ENCODE data around the gene CDC73. TPM values are rescaled to one million over a fixed set of nuclear protein-coding genes. Genes with fewer than 3 reads are reported as not detected.
"Not testable (repeated sequence)": the region's sequence is repeated elsewhere in the genome, so short reads cannot be mapped to it uniquely, and the experiment has no call there.

Gene CDC73
- total and polyA plus RNA-seq, 2 donors (not counting 3 experiments of a cell fraction or from before 2014, with no cell fraction given): 9.9 to 55.8 TPM

DNA sequence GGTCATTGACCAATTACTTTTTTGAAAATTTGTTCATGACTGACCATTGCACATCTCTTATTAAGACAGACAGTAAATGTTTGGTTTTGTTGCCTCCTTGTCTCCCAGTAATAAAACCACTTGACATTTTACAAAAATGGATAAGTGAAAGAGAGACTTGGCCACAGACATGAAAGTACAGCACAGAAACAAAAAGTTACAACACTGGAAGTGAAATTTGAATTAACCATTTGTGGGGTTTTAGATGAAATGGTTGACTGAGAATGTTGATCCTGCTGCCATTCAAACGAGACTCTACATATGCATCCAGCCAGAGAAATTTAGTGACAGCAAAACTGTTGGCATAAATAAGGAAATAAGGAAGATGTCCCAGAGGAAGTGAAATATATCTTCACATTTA lies 143.9 kb downstream of the CDC73 start:
- Histone ChIP-seq H3K79me2 (ENCODE audit: control insufficient read depth, insufficient read depth, low read length) (no peaks in the 10 kb centered on the region), H3K9me3 (replicated peaks; ENCODE audit: control insufficient read depth, insufficient read depth, low read length) (no peaks in the 10 kb centered on the region), H3K4me2 (ENCODE audit: insufficient read depth, low read length) (no peak overlapping the region), H4K20me1 (replicated peaks; ENCODE audit: control insufficient read depth, extremely low read depth, insufficient read depth, low read length) (no peaks in the 10 kb centered on the region), H2AFZ (ENCODE audit: low read depth, low read length) (no peak overlapping the region), H3K9me1 (replicated peaks; ENCODE audit: control insufficient read depth, extremely low read depth, insufficient read depth, low read length) (no peaks in the 10 kb centered on the region), H3K9ac (replicated peaks; ENCODE audit: extremely low read depth, insufficient read depth, low read length) (no peak overlapping the region), H3K4me3 (replicated peaks in 1 of 3; ENCODE audit: insufficient read depth in 1 of 3, low read depth in 1 of 3, low read length in 3 of 3) (no peak overlapping the region), H3K36me3 (ENCODE audit: control insufficient read depth in 2 of 2, extremely low read depth in 1 of 2, insufficient read depth in 2 of 2, low read length in 2 of 2) (peaks cover 0 to 2% of the 10 kb centered on the region in 2 experiments), H3K4me1 (ENCODE audit: control insufficient read depth, extremely low read depth, insufficient read depth, low read length) (no peaks in the 10 kb centered on the region), H3K27ac (ENCODE audit: insufficient read depth, low read depth, low read length) (no peak overlapping the region), H3K27me3 (ENCODE audit: control insufficient read depth in 2 of 2, insufficient read depth in 2 of 2, low read length in 2 of 2) (no peaks in the 10 kb centered on the region)
- intact Hi-C loops (cut with micrococcal nuclease): no loop called here
- CTCF ChIA-PET: no interaction called here
- FAIRE-seq: no peak
- no TSS peak for BruUV-seq (replicated peaks)
- TF ChIP-seq FOS (IDR thresholded peaks at IDR 0.05; ENCODE audit: borderline replicate concordance, insufficient read depth, low read length): no peak
- no peak for TF ChIP-seq JUN (IDR thresholded peaks at IDR 0.05; ENCODE audit: borderline replicate concordance, insufficient read depth, insufficient read length, low read depth)
- TF ChIP-seq, protein P1, sequence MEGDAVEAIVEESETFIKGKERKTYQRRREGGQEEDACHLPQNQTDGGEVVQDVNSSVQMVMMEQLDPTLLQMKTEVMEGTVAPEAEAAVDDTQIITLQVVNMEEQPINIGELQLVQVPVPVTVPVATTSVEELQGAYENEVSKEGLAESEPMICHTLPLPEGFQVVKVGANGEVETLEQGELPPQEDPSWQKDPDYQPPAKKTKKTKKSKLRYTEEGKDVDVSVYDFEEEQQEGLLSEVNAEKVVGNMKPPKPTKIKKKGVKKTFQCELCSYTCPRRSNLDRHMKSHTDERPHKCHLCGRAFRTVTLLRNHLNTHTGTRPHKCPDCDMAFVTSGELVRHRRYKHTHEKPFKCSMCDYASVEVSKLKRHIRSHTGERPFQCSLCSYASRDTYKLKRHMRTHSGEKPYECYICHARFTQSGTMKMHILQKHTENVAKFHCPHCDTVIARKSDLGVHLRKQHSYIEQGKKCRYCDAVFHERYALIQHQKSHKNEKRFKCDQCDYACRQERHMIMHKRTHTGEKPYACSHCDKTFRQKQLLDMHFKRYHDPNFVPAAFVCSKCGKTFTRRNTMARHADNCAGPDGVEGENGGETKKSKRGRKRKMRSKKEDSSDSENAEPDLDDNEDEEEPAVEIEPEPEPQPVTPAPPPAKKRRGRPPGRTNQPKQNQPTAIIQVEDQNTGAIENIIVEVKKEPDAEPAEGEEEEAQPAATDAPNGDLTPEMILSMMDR (IDR thresholded peaks at IDR 0.05; ENCODE audit: extremely low read depth in 1 of 2, insufficient read depth in 1 of 2, low read depth in 1 of 2, low read length in 2 of 2): no peak
- TF ChIP-seq GATA2 (IDR thresholded peaks at IDR 0.05; ENCODE audit: insufficient read depth, insufficient read length, low read depth, low read length): no peak
- no peak for TF ChIP-seq MYC (IDR thresholded peaks at IDR 0.05; ENCODE audit: low read depth, low read length)
- TF ChIP-seq POLR2AphosphoS5 (IDR thresholded peaks at IDR 0.05; ENCODE audit: insufficient read depth, low read depth, low read length): no peak
- no peak for TF ChIP-seq POLR2A (IDR thresholded peaks at IDR 0.05; ENCODE audit: low read depth, low read length)
- TF ChIP-seq EZH2 (IDR thresholded peaks at IDR 0.05; ENCODE audit: borderline replicate concordance, low read depth, low read length, severe bottlenecking): no peak
- TF ChIP-seq, protein P2, sequence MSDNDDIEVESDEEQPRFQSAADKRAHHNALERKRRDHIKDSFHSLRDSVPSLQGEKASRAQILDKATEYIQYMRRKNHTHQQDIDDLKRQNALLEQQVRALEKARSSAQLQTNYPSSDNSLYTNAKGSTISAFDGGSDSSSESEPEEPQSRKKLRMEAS (IDR thresholded peaks at IDR 0.05; ENCODE audit: insufficient read depth, insufficient read length): no peak
- DNase-seq (ENCODE audit: low read depth, low spot score): no peak
- dilution Hi-C loops (cut with MboI; ENCODE audit: extremely low pct_ligation_motif_present, low sequenced_read_pairs): no loop called here
- POLR2A ChIA-PET: no interaction called here

DNA sequence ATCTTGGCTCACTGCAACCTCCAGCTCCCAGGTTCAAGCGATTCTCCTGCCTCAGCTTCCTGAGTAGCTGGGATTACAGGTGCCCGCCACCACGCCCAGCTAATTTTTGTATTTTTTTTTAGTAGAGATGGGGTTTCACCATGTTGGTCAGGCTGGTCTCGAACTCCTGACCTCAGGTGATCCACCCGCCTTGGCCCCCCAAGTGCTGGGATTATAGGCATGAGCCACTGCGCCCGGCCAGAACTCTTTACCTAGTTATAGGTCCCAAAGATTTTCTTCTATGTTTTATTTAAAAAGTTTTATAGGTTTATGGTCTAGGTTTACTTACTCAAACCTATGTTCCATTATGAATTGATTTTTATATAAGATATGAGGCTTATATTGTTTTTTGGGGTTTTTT lies 145.0 kb downstream of the CDC73 start:
- H3K36me3 ChIP-seq (ENCODE audit: control insufficient read depth in 2 of 2, extremely low read depth in 1 of 2, insufficient read depth in 2 of 2, low read length in 2 of 2); BruUV-seq (replicated peaks); H3K4me1 ChIP-seq (ENCODE audit: control insufficient read depth, extremely low read depth, insufficient read depth, low read length); H3K9me3 ChIP-seq (replicated peaks; ENCODE audit: control insufficient read depth, insufficient read depth, low read length); FAIRE-seq; CTCF ChIA-PET; H3K9me1 ChIP-seq (replicated peaks; ENCODE audit: control insufficient read depth, extremely low read depth, insufficient read depth, low read length); H4K20me1 ChIP-seq (replicated peaks; ENCODE audit: control insufficient read depth, extremely low read depth, insufficient read depth, low read length); DNase-seq (ENCODE audit: low read depth, low spot score); intact Hi-C loops (cut with micrococcal nuclease); H3K79me2 ChIP-seq (ENCODE audit: control insufficient read depth, insufficient read depth, low read length); H3K4me3 ChIP-seq (replicated peaks in 1 of 3; ENCODE audit: insufficient read depth in 1 of 3, low read depth in 1 of 3, low read length in 3 of 3); H3K4me2 ChIP-seq (ENCODE audit: insufficient read depth, low read length); H2AFZ ChIP-seq (ENCODE audit: low read depth, low read length); POLR2A ChIA-PET; H3K27me3 ChIP-seq (ENCODE audit: control insufficient read depth in 2 of 2, insufficient read depth in 2 of 2, low read length in 2 of 2); H3K27ac ChIP-seq (ENCODE audit: insufficient read depth, low read depth, low read length); dilution Hi-C loops (cut with MboI; ENCODE audit: extremely low pct_ligation_motif_present, low sequenced_read_pairs); H3K9ac ChIP-seq (replicated peaks; ENCODE audit: extremely low read depth, insufficient read depth, low read length): not testable (repeated sequence)
